Mucosa of descending colon (tissue), 3 donors: Measurements from ENCODE around the gene MINAR1. TPM values are rescaled to one million over a fixed set of nuclear protein-coding genes. Genes with fewer than 3 reads are reported as not detected.

Experiments
- ATAC-seq: fragments of 200-7000 bp; cut with Tn5 transposase; one replicate; pipeline ENCODE4 v1.9.1; 2020; ENCODE audit warnings: mild to moderate bottlenecking, moderate library complexity
- DNase-seq, 3 donors: peaks; one replicate each; pipeline ENCODE4 v3.0.0-alpha.2; 2020
- H3K36me3 ChIP-seq: fragments of 200-600 bp; one replicate; pipeline ENCODE4 v1.8.0; 2021; ENCODE audit warnings: low read depth, mild to moderate bottlenecking
- H3K4me1 ChIP-seq: fragments of 200-600 bp; one replicate; pipeline ENCODE4 v1.8.0; 2021; ENCODE audit warnings: low read depth, mild to moderate bottlenecking
- H3K4me3 ChIP-seq: fragments of 200-600 bp; one replicate; pipeline ENCODE4 v1.8.0; 2021; ENCODE audit warnings: mild to moderate bottlenecking
- H3K9me3 ChIP-seq: fragments of 200-600 bp; one replicate; pipeline ENCODE4 v1.8.0; 2021; ENCODE audit warnings: mild to moderate bottlenecking
- CTCF ChIP-seq: fragments of 200-600 bp; IDR thresholded peaks from one replicate; pipeline ENCODE4 v1.8.0; 2022; ENCODE audit warnings: antibody characterized with exemption, mild to moderate bottlenecking
- intact Hi-C, 2 donors: fragments of 100-400 bp; cut with DNase I in 1 of 2; cut with micrococcal nuclease in 1 of 2; formaldehyde crosslinking; loops; one replicate each; pipeline versions ENCODE4 v1.11.0 to v1.11.1; 2022; cut with DNase I, micrococcal nuclease
- total RNA-seq, 3 donors: library from RNA; stranded (reverse); fragmentation: NEBNext Ultra II Directional in 2 of 3; extraction: Animal tissue kit (Norgen Biotek cat#: 25700) in 2 of 3; gene quantifications; one replicate each; pipeline versions ENCODE4 v1.2.1 to v1.2.4, GENCODE V29; 2021 to 2023
- donor health status: DM: no; HTN: no; CAD: no; lungs with moderate emphysema.
- donor health status: DM: no; HTN: no; CAD: no.
- donor health status: DM: no; HTN: yes; CAD: no.

The MINAR1 gene
- total RNA-seq, 3 donors from 2014 or later = 0.24 to 0.26 (median 0.25) TPM

GRCh38 chr15:79467865-79468586, 35.9 kb downstream of the MINAR1 start:
- Histone ChIP-seq H3K9me3 (no peaks in the 10 kb centered on the region), H3K36me3 (no peaks in the 10 kb centered on the region), H3K4me3 (no peak overlapping the region), H3K4me1 (no peaks in the 10 kb centered on the region)
- no peak for ATAC-seq
- no peak for TF ChIP-seq CTCF
- no peak for DNase-seq
- intact Hi-C loops = no loop called here

GRCh38 chr15:79472446-79472845, 40.3 kb downstream of the MINAR1 start:
- no peak for DNase-seq
- intact Hi-C loops = no loop called here
- Histone ChIP-seq H3K9me3 (no peaks in the 10 kb centered on the region), H3K4me1 (no peaks in the 10 kb centered on the region), H3K36me3 (no peaks in the 10 kb centered on the region), H3K4me3 (no peak overlapping the region)
- no peak for TF ChIP-seq CTCF
- ATAC-seq = no peak

GRCh38 chr15:79474252-79474651, 42.1 kb downstream of the MINAR1 start:
- DNase-seq (no peak), ATAC-seq (no peak)
- TF ChIP-seq CTCF = no peak

GRCh38 chr15:79475306-79475705, 43.2 kb downstream of the MINAR1 start:
- Histone ChIP-seq H3K4me1 (no peaks in the 10 kb centered on the region), H3K9me3 (no peaks in the 10 kb centered on the region), H3K4me3 (no peak overlapping the region), H3K36me3 (no peaks in the 10 kb centered on the region)
- no peak for TF ChIP-seq CTCF
- DNase-seq (no peak), ATAC-seq (no peak)
- intact Hi-C loops = no loop called here

More at GRCh38 chr15:79474252-79474651, 42.1 kb downstream of the MINAR1 start:
- intact Hi-C loops = no loop called here
- Histone ChIP-seq H3K36me3 (no peaks in the 10 kb centered on the region), H3K4me1 (no peaks in the 10 kb centered on the region), H3K4me3 (no peak overlapping the region), H3K9me3 (no peaks in the 10 kb centered on the region)

- Histone ChIP-seq H3K36me3 (no peaks in the 10 kb centered on the region), H3K4me1 (no peaks in the 10 kb centered on the region), H3K4me3 (no peak overlapping the region), H3K9me3 (no peaks in the 10 kb centered on the region)
- TF ChIP-seq CTCF = no peak
- intact Hi-C loops = no loop called here
- DNase-seq (no peak), ATAC-seq (no peak)
These were observed 46.0 kb downstream of the MINAR1 start for GRCh38 chr15:79478108-79478507.
